Measurements from ENCODE around the gene CASKIN2.

The CASKIN2 gene, protein sequence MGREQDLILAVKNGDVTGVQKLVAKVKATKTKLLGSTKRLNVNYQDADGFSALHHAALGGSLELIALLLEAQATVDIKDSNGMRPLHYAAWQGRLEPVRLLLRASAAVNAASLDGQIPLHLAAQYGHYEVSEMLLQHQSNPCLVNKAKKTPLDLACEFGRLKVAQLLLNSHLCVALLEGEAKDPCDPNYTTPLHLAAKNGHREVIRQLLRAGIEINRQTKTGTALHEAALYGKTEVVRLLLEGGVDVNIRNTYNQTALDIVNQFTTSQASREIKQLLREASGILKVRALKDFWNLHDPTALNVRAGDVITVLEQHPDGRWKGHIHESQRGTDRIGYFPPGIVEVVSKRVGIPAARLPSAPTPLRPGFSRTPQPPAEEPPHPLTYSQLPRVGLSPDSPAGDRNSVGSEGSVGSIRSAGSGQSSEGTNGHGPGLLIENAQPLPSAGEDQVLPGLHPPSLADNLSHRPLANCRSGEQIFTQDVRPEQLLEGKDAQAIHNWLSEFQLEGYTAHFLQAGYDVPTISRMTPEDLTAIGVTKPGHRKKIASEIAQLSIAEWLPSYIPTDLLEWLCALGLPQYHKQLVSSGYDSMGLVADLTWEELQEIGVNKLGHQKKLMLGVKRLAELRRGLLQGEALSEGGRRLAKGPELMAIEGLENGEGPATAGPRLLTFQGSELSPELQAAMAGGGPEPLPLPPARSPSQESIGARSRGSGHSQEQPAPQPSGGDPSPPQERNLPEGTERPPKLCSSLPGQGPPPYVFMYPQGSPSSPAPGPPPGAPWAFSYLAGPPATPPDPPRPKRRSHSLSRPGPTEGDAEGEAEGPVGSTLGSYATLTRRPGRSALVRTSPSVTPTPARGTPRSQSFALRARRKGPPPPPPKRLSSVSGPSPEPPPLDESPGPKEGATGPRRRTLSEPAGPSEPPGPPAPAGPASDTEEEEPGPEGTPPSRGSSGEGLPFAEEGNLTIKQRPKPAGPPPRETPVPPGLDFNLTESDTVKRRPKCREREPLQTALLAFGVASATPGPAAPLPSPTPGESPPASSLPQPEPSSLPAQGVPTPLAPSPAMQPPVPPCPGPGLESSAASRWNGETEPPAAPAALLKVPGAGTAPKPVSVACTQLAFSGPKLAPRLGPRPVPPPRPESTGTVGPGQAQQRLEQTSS (N-terminal part only)

GRCh38 chr17:75515496-75516254 lies at the start of gene CASKIN2:
CASKIN2 (minus strand) TSS chr17:75515537; CDS start chr17:75513804, 1,733 bp downstream.
- no peak within 1 kb of the TSS for H3K27ac Mint-ChIP-seq
- DNase-seq (ENCODE audit: low spot score in 2 of 2) (peak; percentile 71 to 79), ATAC-seq (ENCODE audit: low read depth) (peak; percentile 60)
- H3K27me3 Mint-ChIP-seq = no peaks in the 10 kb centered on the region
- H3K36me3 Mint-ChIP-seq = peaks cover 2% of the 10 kb centered on the region
- no peaks in the 10 kb centered on the region for H3K9me3 Mint-ChIP-seq
- peaks cover 18% of the 10 kb centered on the region for H3K4me1 Mint-ChIP-seq
- peak within 1 kb of the TSS; percentile 82 for H3K4me3 Mint-ChIP-seq

DNA sequence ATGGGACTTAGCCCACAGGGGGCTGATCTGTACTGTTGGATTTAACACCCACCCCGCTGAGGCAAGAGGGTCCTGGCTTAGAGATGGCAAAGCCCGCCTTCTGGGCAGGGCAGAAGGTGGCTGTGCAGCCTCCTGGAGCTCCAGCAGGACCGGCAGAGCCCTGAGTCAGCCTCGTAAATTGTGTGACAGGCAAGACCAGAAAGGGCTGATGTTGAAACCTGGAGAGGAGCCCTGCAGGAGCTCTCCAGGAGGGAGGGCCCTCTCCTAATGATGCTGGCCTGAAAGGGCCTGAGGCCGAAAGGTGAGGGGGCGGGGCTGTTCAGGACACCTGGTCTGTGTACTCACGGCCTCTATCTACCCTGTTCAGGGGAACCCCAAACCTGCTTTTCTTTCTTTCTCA lies 49.7 kb upstream of the CASKIN2 start:
- ATAC-seq (ENCODE audit: low read depth) (no peak), DNase-seq (ENCODE audit: low spot score in 2 of 2) (no peak)
- peaks cover 12% of the 10 kb centered on the region for H3K4me1 Mint-ChIP-seq

GRCh38 chr17:75564195-75564594 lies 48.9 kb upstream of the CASKIN2 start:
- DNase-seq (ENCODE audit: low spot score in 2 of 2) (no peak), ATAC-seq (ENCODE audit: low read depth) (no peak)
- Mint-ChIP-seq H3K27me3 (no peaks in the 10 kb centered on the region), H3K4me3 (no peak overlapping the region), H3K27ac (no peak overlapping the region), H3K4me1 (peaks cover 12% of the 10 kb centered on the region), H3K9me3 (no peaks in the 10 kb centered on the region), H3K36me3 (peaks cover 2% of the 10 kb centered on the region)

More for the DNA sequence above, 49.7 kb upstream of the CASKIN2 start:
- Mint-ChIP-seq H3K27ac (no peak overlapping the region), H3K4me3 (no peak overlapping the region), H3K9me3 (no peaks in the 10 kb centered on the region), H3K27me3 (no peaks in the 10 kb centered on the region), H3K36me3 (peaks cover 2% of the 10 kb centered on the region)

DNA sequence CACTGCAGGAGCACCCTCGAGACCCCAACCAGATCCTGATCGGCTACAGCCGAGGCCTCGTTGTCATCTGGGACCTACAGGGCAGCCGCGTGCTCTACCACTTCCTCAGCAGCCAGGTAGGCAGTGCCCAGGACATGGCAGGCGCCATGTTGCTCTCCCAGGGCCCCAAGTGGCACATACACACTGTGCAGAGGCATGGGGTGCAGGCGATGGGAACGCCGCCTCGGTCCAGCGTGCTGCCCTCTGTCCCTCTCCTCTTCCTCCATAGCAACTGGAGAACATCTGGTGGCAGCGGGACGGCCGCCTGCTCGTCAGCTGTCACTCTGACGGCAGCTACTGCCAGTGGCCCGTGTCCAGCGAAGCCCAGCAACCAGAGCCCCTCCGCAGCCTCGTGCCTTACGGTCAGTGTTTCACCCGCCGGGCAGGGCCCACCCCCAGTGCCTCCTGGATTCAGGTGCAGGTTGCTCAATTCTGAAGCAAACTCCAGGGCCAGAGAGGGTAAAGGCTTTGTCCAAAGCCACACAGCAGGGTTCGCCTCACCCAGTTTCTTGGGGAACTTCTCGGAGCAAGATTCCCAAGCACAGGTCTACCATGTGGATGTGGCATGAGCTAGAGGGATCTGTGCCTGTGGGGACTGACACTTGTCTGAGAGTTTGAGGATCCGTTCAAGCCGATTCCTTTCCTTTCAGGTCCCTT lies 47.9 kb upstream of the CASKIN2 start:
- peaks cover 12% of the 10 kb centered on the region for H3K4me1 Mint-ChIP-seq
- no peaks in the 10 kb centered on the region for H3K9me3 Mint-ChIP-seq
- H3K27ac Mint-ChIP-seq = no peak overlapping the region
- no peaks in the 10 kb centered on the region for H3K27me3 Mint-ChIP-seq
- ATAC-seq (ENCODE audit: low read depth) (no peak), DNase-seq (ENCODE audit: low spot score in 2 of 2) (no peak)
- H3K4me3 Mint-ChIP-seq = no peak overlapping the region
- peaks cover 4% of the 10 kb centered on the region for H3K36me3 Mint-ChIP-seq

DNA sequence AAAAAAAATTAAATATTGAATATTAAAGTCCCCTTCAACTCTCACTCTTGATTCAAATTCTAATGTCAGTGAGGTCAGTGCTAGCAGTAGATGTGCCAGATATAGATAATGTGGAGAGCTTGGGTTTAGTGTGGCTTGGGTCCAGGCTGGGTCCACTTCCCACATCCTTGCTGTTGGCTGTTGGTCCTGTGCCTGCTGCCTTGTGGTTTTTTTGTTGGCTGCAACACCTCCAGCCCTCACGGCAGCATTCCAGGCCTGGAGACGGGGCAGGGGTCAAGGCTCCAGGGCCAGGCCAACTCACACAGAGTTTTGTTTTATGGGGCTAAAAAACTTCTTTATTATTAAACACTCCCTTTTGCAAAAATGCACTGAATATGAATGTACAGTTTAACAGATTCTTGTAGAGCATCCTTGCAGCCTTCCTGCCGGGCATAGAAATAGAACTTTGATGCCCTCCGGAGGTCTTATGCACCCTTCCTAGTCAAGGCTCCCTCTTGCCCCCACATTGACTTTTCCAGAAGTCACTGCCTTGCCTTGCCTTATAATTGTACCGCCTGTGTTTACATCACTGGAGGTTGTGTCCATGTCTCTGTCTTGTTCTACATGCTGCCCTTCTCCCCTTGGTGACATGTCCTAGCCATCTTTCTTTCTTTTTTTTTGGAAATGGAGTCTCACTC lies 46.7 kb upstream of the CASKIN2 start:
- DNase-seq (ENCODE audit: low spot score in 2 of 2) = no peak
- H3K27ac Mint-ChIP-seq = no peak overlapping the region
- H3K36me3 Mint-ChIP-seq = peaks cover 4% of the 10 kb centered on the region
- no peaks in the 10 kb centered on the region for H3K9me3 Mint-ChIP-seq
- H3K27me3 Mint-ChIP-seq = no peaks in the 10 kb centered on the region
- peaks cover 12% of the 10 kb centered on the region for H3K4me1 Mint-ChIP-seq
- ATAC-seq (ENCODE audit: low read depth) = no peak
- no peak overlapping the region for H3K4me3 Mint-ChIP-seq

DNA sequence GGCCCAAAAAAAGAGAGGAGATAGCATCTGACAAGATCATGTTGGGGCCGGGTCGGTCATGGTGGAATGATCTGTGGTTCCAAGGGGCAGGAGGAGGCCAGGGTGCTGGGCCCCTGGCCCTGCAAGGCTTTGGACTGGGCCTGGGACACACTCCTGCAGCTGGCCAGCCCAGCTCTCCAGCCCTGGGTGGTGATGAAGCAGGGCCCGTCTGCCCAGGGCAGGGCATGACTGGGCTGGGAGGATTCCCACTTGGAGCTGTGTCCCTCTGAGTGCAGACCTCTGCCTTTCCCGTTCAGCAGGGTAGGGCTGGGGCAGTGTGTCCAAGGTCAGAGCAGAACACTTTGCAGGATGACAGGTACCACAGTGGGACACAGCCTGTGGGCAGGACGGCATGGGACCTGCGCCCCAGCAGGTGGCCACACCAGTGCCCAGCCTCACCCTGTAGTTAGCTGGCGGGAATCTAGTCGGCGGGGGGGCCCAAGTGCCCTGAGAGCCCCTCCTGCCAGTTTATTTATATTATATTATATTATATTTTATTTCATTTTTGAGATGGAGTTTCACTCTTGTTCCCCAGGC lies 44.7 kb upstream of the CASKIN2 start:
- no peak overlapping the region for H3K4me3 Mint-ChIP-seq
- no peaks in the 10 kb centered on the region for H3K9me3 Mint-ChIP-seq
- H3K27ac Mint-ChIP-seq = no peak overlapping the region
- H3K4me1 Mint-ChIP-seq = no peaks in the 10 kb centered on the region
- no peaks in the 10 kb centered on the region for H3K27me3 Mint-ChIP-seq
- no peak for ATAC-seq (ENCODE audit: low read depth)
- DNase-seq (ENCODE audit: low spot score in 2 of 2) = no peak
- peaks cover 2% of the 10 kb centered on the region for H3K36me3 Mint-ChIP-seq

DNA sequence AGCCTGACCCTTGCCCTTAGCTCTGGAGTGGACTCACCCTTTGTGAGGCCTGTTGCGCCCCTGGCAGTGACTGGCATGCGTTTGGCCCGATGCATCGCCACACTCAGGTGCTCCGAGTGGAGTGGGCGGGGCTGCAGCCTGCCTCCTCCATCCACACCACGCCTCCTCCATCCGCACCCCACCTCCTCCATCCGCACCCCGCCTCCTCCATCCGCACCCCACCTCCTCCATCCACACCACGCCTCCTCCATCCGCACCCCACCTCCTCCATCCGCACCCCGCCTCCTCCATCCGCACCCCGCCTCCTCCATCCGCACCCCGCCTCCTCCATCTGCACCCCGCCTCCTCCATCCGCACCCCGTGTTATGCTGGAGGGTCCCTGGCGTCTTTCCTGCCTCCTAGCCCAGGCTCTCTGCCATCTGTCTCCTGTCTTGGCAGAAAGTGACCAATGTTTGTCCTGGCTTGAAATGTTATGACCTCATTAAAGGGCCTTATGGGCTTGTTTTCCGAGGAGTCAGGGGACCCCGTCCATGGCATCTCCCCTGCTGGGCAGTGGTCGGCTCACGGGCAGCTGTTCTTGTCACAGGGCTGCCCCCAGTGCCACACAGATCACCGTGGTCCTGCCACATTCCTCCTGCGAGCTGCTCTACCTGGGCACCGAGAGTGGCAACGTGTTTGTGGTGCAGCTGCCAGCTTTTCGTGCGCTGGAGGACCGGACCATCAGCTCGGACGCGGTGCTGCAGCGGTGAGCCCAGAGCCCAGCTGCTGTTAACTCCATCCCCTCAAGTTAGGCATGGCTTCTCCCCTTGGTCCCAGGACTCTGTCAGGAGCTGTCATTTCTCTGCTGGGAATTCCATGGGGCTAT lies 43.6 kb upstream of the CASKIN2 start:
- no peak for DNase-seq (ENCODE audit: low spot score in 2 of 2)
- Mint-ChIP-seq H3K27me3 (no peaks in the 10 kb centered on the region), H3K4me3 (no peak overlapping the region), H3K36me3 (peaks cover 2% of the 10 kb centered on the region), H3K27ac (no peak overlapping the region), H3K9me3 (no peaks in the 10 kb centered on the region), H3K4me1 (no peaks in the 10 kb centered on the region)
- no peak for ATAC-seq (ENCODE audit: low read depth)

DNA sequence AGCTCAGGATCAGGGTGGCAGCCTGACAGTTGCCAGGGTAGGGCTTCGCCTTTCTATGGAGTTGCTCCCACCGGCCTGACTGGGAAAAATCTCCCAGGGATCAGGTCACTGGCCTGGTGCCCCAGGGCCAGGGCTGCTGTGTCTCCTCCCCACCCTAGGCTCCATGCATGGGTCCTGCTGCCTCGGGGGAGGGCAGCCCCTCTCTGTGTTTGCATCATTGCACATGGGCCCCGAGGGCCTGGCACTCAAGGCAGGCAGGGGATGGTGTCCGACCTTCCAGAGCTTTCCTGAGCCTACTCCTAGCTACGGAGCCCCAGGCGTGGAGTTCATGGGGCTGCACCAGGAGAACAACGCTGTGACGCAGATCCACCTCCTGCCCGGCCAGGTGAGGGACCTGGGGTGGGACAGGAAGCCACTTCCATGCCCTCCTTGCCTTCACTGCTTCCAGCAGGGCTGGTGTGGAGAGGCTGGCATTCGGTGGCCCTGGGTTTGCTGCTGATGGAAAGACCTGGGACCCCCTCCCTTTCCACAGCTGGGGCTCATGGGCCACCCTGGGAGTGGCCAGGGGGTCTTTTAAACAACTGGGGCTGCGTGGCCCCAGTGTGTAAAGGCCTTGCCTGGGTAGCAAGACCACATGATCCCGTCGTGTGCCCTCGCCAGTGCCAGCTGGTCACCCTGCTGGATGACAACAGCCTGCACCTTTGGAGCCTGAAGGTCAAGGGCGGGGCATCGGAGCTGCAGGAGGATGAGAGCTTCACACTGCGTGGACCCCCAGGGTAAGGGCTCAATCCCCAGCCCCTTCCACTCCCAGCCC lies 42.7 kb upstream of the CASKIN2 start:
- H3K27ac Mint-ChIP-seq = no peak overlapping the region
- DNase-seq (ENCODE audit: low spot score in 2 of 2) (no peak), ATAC-seq (ENCODE audit: low read depth) (no peak)
- no peaks in the 10 kb centered on the region for H3K4me1 Mint-ChIP-seq
- H3K4me3 Mint-ChIP-seq = no peak overlapping the region
- H3K9me3 Mint-ChIP-seq = no peaks in the 10 kb centered on the region
- peaks cover 2% of the 10 kb centered on the region for H3K36me3 Mint-ChIP-seq
- H3K27me3 Mint-ChIP-seq = no peaks in the 10 kb centered on the region

DNA sequence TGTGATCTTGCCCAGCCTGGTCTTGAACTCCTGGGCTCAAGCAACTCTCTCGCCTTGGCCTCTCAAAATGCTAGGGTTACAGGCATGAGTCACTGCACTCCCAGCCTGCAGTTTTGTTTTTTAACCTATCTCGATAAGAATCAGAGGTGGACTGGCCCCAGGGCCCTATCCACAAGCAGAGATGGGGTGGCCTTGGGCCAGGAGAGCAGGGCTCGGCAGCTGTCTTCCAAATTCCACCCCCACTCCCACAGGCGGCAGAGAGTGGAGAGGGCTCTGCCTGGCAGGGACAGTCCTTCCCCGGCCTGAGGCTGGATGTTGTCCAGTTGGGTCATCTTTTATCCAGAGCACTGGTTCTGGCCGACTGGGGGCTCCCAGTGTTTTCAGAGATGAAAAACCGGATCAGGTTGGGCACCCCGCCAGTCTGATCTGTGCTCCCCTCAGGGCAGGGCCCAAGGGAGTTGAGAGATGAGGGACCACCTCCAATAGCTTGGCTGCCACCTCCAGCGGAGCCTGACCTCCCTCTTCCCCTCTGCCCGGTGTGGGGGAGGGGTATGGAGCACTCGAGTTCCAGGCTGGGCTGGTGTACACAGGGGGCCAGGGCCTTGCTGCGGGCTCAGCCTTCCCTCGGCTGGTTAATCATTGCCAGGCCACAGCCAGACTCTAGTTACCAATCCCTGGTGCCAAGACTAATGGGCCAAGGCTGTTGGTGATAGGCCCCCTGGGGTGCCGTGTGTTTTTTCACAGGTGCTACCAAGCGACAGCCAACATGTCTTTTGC lies 41.9 kb upstream of the CASKIN2 start:
- no peaks in the 10 kb centered on the region for H3K4me1 Mint-ChIP-seq
- peaks cover 4% of the 10 kb centered on the region for H3K36me3 Mint-ChIP-seq
- H3K27ac Mint-ChIP-seq = no peak overlapping the region
- no peaks in the 10 kb centered on the region for H3K9me3 Mint-ChIP-seq
- no peak for ATAC-seq (ENCODE audit: low read depth)
- DNase-seq (ENCODE audit: low spot score in 2 of 2) = no peak
- H3K4me3 Mint-ChIP-seq = no peak overlapping the region
- no peaks in the 10 kb centered on the region for H3K27me3 Mint-ChIP-seq

DNA sequence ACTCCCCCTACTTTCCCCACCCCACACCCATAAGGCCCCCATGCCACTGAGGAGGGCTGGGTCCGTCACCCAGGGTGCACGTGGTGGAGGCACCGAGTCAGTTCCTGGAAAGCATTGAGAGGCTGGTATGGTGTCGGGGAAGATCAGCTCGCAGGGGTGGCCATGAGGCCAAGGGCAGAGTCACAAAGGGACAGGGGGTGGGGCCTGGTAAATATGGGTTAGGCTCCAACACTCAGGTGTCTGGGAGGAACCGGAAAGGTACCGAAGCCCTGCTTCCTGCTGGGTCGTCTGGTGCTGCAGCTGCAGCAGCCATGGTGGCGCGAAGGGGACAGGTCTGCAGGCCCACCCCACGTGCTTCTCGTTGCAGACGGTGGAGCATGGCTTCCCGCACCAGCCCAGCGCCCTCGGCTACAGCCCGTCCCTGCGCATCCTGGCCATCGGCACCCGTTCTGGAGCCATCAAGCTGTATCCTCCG lies 40.4 kb upstream of the CASKIN2 start:
- H3K4me3 Mint-ChIP-seq = no peak overlapping the region
- H3K4me1 Mint-ChIP-seq = no peaks in the 10 kb centered on the region
- no peak for DNase-seq (ENCODE audit: low spot score in 2 of 2)
- ATAC-seq (ENCODE audit: low read depth) = no peak
- peaks cover 4% of the 10 kb centered on the region for H3K36me3 Mint-ChIP-seq
- no peak overlapping the region for H3K27ac Mint-ChIP-seq
- no peaks in the 10 kb centered on the region for H3K9me3 Mint-ChIP-seq
- H3K27me3 Mint-ChIP-seq = no peaks in the 10 kb centered on the region

All from memory B cell (primary cell).